K562 (cell line): ENCODE measurements around the gene MBOAT2. TPM values are rescaled to one million over a fixed set of nuclear protein-coding genes. Genes with fewer than 3 reads are reported as not detected.

Experiments used
- L3MBTL2 ChIP-seq: fragments of 450-650 bp; IDR thresholded peaks from 2 replicates; pipeline ENCODE4 v1.6.1; 2016; ENCODE audit warnings: mild to moderate bottlenecking, moderate library complexity
- MAX ChIP-seq: sonication (generic); formaldehyde crosslinking; IDR thresholded peaks from 2 replicates; pipeline ENCODE4 v1.9.0; 2022; ENCODE audit warnings: mild to moderate bottlenecking, missing genetic modification reagents
- MTA3 ChIP-seq: fragments of 450-650 bp; formaldehyde crosslinking; IDR thresholded peaks from 2 replicates; pipeline ENCODE4 v1.6.1; 2017; ENCODE audit warnings: mild to moderate bottlenecking, borderline replicate concordance
- MYC ChIP-seq, 2 experiments: fragments of 250-450 bp in 1 of 2; sonication (Bioruptor Pico) in 1 of 2; IDR thresholded peaks; 2 replicates each; pipeline versions ENCODE4 v1.5.1 to v1.6.1; 2012 to 2021; ENCODE audit warnings: low read depth in 2 of 2, borderline replicate concordance in 1 of 2, improper control_type of control experiment in 1 of 2, low read length in 1 of 2, mild to moderate bottlenecking in 1 of 2, moderate library complexity in 1 of 2
- MYNN ChIP-seq, 2 experiments: sonication (generic); formaldehyde crosslinking in 1 of 2; IDR thresholded peaks; 2 replicates each; pipeline versions ENCODE4 v1.5.0 to v1.6.1; 2016 to 2020; ENCODE audit warnings: antibody characterized with exemption in 1 of 2, missing genetic modification reagents in 1 of 2
- NR1H2 ChIP-seq: sonication (generic); formaldehyde crosslinking; IDR thresholded peaks from 2 replicates; pipeline ENCODE4 v1.4.0; 2020; ENCODE audit warnings: mild to moderate bottlenecking, missing genetic modification reagents
- PURB ChIP-seq: sonication (generic); formaldehyde crosslinking; IDR thresholded peaks from 2 replicates; pipeline ENCODE4 v1.9.0; 2021; ENCODE audit warnings: low read depth, mild to moderate bottlenecking, missing genetic modification reagents
- RAD51 ChIP-seq: fragments of 450-650 bp; IDR thresholded peaks from 2 replicates; pipeline ENCODE4 v1.7.1; 2016; ENCODE audit warnings: low read depth, mild to moderate bottlenecking, borderline replicate concordance
- SMC3 ChIP-seq: conservative IDR thresholded peaks from 2 replicates; pipeline ENCODE4 v1.6.1; 2011; ENCODE audit warnings: low read depth, low read length, improper control_type of control experiment; ENCODE audit not compliant: insufficient read depth
- TAF7 ChIP-seq: fragments of 450-650 bp; IDR thresholded peaks from 2 replicates; pipeline ENCODE4 v1.6.1; 2016; ENCODE audit warnings: missing genetic modification characterization, missing compliant biosample characterization
- TSC22D4 ChIP-seq: fragments of 450-650 bp; IDR thresholded peaks from 2 replicates; pipeline ENCODE4 v1.6.1; 2016; ENCODE audit warnings: missing genetic modification characterization, missing biosample characterization, control low read depth
- YBX1 ChIP-seq: fragments of 450-650 bp; IDR thresholded peaks from 2 replicates; pipeline ENCODE4 v1.7.1; 2016; ENCODE audit warnings: mild to moderate bottlenecking
- ZBTB8A ChIP-seq: fragments of 450-650 bp; IDR thresholded peaks from 2 replicates; pipeline ENCODE4 v1.6.1; 2018; ENCODE audit warnings: mild to moderate bottlenecking, moderate library complexity; ENCODE audit not compliant: partially characterized antibody
- ZNF584 ChIP-seq: fragments of 200-800 bp; sonication (Bioruptor generic); IDR thresholded peaks from 2 replicates; pipeline ENCODE4 v1.6.1; 2016; ENCODE audit warnings: low read depth, mild to moderate bottlenecking, missing genetic modification characterization, missing compliant biosample characterization
- polyA plus RNA-seq, 8 experiments: library from polyadenylated mRNA; depleted of rRNA in 4 of 8; stranded (reverse) in 5 of 8; unstranded in 3 of 8; fragments of >200 nt; fragmentation: Nextera tagmentation in 2 of 8; fragmentation: Illumina TruSeq in 1 of 8; extraction: Ambion mirVana in 2 of 8; extraction: Trizol in 1 of 8; gene quantifications; 2 replicates each; pipeline versions ENCODE4 v1.2.1 to v1.2.3, GENCODE V29; 2011 to 2014; ENCODE audit warnings: inconsistent platforms in 1 of 8, missing spikeins in 1 of 8
- total RNA-seq, 7 experiments: library from RNA; depleted of rRNA in 6 of 7; stranded (reverse); fragments of >200 nt in 6 of 7; fragmentation: Illumina TruSeq in 2 of 7; extraction: Trizol in 2 of 7; gene quantifications; 2 replicates each; pipeline versions ENCODE4 v1.2.1 to v1.2.3, GENCODE V29; 2011 to 2021; ENCODE audit warnings: low replicate concordance in 1 of 7
- TF ChIP-seq, protein P1 (sequence below), 2 experiments: fragments of 450-650 bp; IDR thresholded peaks; 2 replicates each; pipeline ENCODE4 v1.6.1; 2018; ENCODE audit warnings: mild to moderate bottlenecking in 2 of 2, low read depth in 1 of 2; ENCODE audit not compliant: partially characterized antibody in 2 of 2
- TF ChIP-seq, protein P2 (sequence below): IDR thresholded peaks from 2 replicates; pipeline ENCODE4 v1.6.1; 2011; ENCODE audit warnings: borderline replicate concordance, low read depth, mild to moderate bottlenecking, moderate library complexity, low read length; ENCODE audit not compliant: insufficient read depth, poor library complexity, severe bottlenecking
- TF ChIP-seq, protein P3 (sequence below): sonication (generic); formaldehyde crosslinking; IDR thresholded peaks from 2 replicates; pipeline ENCODE4 v1.5.0; 2020; ENCODE audit warnings: missing genetic modification reagents

Gene MBOAT2
- total and polyA plus RNA-seq, 9 of the 15 experiments (the other 6 are each of a cell fraction or from before 2014, with no cell fraction given) = 8.4 to 122 (median 27.6) TPM

DNA sequence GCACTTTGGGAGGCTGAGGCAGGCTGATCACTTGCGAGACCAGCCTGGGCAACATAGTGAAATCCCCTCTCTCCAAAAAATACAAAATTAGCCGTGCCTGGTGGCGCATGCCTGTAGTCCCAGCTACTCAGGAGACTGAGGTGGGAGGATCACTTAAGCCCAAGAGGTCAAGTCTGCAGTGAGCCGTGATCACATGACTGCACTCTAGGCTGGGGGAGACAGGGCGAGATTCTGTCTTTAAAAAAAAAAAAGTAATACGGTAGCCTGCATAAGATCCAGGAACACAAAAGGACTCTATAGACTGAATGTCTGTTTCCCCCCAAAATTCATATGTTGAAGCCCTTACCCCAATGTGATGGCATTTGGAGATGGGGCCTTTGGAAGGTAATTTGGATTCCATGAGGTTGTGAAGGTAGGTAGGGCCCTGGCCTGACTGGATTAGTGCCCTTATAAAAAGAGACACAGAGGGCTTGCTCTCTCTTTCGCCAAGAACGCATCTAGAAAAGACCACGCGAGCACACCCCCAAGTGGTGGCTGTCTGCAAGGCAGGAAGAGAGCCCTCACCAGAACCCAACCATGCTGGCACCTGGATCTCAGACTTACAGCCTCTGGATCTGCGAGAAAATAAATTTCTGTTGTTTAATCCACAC lies 17.0 kb downstream of the MBOAT2 start (continued):
- TF ChIP-seq MYC (IDR thresholded peaks at IDR 0.05; ENCODE audit: low read depth, low read length) = 0 out of 2 replicates have a peak, but pooled peaks have one; percentile 14
- TF ChIP-seq MYC (CRISPR knock-in tag; IDR thresholded peaks at IDR 0.05; ENCODE audit: borderline replicate concordance, low read depth) = no peak
- 0 out of 2 replicates have a peak, but pooled peaks have one; percentile 45 for TF ChIP-seq L3MBTL2
- no peak for TF ChIP-seq MTA3
- TF ChIP-seq SMC3 = peak; percentile 34; the same call in 1 of the 2 replicates
- TF ChIP-seq MYNN (IDR thresholded peaks at IDR 0.05) = peak; percentile 42; the same call in 1 of the 2 replicates
- no peak for TF ChIP-seq MYNN (CRISPR knock-in tag; IDR thresholded peaks at IDR 0.05)
- TF ChIP-seq PURB (CRISPR knock-in tag) = no peak
- peak; percentile 23; the same call in 1 of the 2 replicates for TF ChIP-seq TAF7 (tag)
- TF ChIP-seq ZNF584 (CRISPR knock-in tag) = 0 out of 2 replicates have a peak, but pooled peaks have one; percentile 14
- TF ChIP-seq, protein P1, sequence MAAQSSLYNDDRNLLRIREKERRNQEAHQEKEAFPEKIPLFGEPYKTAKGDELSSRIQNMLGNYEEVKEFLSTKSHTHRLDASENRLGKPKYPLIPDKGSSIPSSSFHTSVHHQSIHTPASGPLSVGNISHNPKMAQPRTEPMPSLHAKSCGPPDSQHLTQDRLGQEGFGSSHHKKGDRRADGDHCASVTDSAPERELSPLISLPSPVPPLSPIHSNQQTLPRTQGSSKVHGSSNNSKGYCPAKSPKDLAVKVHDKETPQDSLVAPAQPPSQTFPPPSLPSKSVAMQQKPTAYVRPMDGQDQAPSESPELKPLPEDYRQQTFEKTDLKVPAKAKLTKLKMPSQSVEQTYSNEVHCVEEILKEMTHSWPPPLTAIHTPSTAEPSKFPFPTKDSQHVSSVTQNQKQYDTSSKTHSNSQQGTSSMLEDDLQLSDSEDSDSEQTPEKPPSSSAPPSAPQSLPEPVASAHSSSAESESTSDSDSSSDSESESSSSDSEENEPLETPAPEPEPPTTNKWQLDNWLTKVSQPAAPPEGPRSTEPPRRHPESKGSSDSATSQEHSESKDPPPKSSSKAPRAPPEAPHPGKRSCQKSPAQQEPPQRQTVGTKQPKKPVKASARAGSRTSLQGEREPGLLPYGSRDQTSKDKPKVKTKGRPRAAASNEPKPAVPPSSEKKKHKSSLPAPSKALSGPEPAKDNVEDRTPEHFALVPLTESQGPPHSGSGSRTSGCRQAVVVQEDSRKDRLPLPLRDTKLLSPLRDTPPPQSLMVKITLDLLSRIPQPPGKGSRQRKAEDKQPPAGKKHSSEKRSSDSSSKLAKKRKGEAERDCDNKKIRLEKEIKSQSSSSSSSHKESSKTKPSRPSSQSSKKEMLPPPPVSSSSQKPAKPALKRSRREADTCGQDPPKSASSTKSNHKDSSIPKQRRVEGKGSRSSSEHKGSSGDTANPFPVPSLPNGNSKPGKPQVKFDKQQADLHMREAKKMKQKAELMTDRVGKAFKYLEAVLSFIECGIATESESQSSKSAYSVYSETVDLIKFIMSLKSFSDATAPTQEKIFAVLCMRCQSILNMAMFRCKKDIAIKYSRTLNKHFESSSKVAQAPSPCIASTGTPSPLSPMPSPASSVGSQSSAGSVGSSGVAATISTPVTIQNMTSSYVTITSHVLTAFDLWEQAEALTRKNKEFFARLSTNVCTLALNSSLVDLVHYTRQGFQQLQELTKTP (IDR thresholded peaks at IDR 0.05; ENCODE audit: low read depth in 1 of 2, partially characterized antibody in 2 of 2) = peak in 1 of 2 experiments; percentile 20
- TF ChIP-seq, protein P2, sequence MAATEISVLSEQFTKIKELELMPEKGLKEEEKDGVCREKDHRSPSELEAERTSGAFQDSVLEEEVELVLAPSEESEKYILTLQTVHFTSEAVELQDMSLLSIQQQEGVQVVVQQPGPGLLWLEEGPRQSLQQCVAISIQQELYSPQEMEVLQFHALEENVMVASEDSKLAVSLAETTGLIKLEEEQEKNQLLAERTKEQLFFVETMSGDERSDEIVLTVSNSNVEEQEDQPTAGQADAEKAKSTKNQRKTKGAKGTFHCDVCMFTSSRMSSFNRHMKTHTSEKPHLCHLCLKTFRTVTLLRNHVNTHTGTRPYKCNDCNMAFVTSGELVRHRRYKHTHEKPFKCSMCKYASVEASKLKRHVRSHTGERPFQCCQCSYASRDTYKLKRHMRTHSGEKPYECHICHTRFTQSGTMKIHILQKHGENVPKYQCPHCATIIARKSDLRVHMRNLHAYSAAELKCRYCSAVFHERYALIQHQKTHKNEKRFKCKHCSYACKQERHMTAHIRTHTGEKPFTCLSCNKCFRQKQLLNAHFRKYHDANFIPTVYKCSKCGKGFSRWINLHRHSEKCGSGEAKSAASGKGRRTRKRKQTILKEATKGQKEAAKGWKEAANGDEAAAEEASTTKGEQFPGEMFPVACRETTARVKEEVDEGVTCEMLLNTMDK = no peak
- TF ChIP-seq NR1H2 (CRISPR knock-in tag) = no peak
- 0 out of 2 replicates have a peak, but pooled peaks have one; percentile 13 for TF ChIP-seq MAX (CRISPR knock-in tag)
- TF ChIP-seq, protein P3, sequence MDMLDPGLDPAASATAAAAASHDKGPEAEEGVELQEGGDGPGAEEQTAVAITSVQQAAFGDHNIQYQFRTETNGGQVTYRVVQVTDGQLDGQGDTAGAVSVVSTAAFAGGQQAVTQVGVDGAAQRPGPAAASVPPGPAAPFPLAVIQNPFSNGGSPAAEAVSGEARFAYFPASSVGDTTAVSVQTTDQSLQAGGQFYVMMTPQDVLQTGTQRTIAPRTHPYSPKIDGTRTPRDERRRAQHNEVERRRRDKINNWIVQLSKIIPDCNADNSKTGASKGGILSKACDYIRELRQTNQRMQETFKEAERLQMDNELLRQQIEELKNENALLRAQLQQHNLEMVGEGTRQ (CRISPR knock-in tag) = peak; percentile 77
- TF ChIP-seq TSC22D4 (tag) = no peak
- TF ChIP-seq RAD51 = peak; percentile 87
- no peak for TF ChIP-seq YBX1
- TF ChIP-seq ZBTB8A = no peak
